Activated CD8-positive, alpha-beta memory T cell treated with anti-CD3 and anti-CD28 coated beads, Interleukin-2, amount 10 ng/mL, durations not matched to agents 7 days and 5 days (primary cell): ENCODE data around the gene EPN1. TPM values are rescaled to one million over a fixed set of nuclear protein-coding genes. Genes with fewer than 3 reads are reported as not detected.
A peak's percentile ranks its signal among the peaks of the same experiment; 100 is the strongest.

Experiments
- ATAC-seq: fragments of 150-1000 bp; cut with Tn5 transposase; one replicate; pipeline ENCODE4 v1.10.0; 2021; ENCODE audit warnings: moderate library complexity
- CTCF ChIA-PET: fragments of 350-600 bp; sonication (Branson Sonifier 250); formaldehyde crosslinking; loops from one replicate; lab custom pipeline; 2021; ENCODE audit warnings: antibody characterized with exemption; lab: Charles Lee
- DNase-seq: peaks from one replicate; pipeline ENCODE4 v3.0.0-alpha.2; 2020
- H3K27ac Mint-ChIP-seq: one replicate; pipeline ENCODE4 v1.8.0; 2021; ENCODE audit warnings: mild to moderate bottlenecking, mixed read lengths
- H3K27me3 Mint-ChIP-seq: one replicate; pipeline ENCODE4 v1.8.0; 2021; ENCODE audit warnings: mixed read lengths
- H3K36me3 Mint-ChIP-seq: one replicate; pipeline ENCODE4 v1.8.0; 2021; ENCODE audit warnings: mild to moderate bottlenecking, mixed read lengths
- H3K4me1 Mint-ChIP-seq: one replicate; pipeline ENCODE4 v1.8.0; 2021; ENCODE audit warnings: mixed read lengths
- H3K4me3 Mint-ChIP-seq: one replicate; pipeline ENCODE4 v1.8.0; 2021; ENCODE audit warnings: mild to moderate bottlenecking, moderate library complexity, mixed read lengths
- H3K9me3 Mint-ChIP-seq: one replicate; pipeline ENCODE4 v1.8.0; 2022; ENCODE audit warnings: low read depth, mixed read lengths
- total RNA-seq, 2 experiments: library from RNA; stranded (reverse); gene quantifications; one replicate each; pipeline ENCODE4 v1.2.3, GENCODE V29; 2021

The EPN1 gene
- total RNA-seq, result 10 to 100 TPM; 55.7 to 63.7 TPM

- Mint-ChIP-seq H3K9me3 (no peaks in the 10 kb centered on the region), H3K27ac (peak within 1 kb of the TSS; percentile 90), H3K27me3 (no peaks in the 10 kb centered on the region), H3K4me3 (peak within 1 kb of the TSS; percentile 95), H3K36me3 (peaks cover 34% of the 10 kb centered on the region), H3K4me1 (peaks cover 67% of the 10 kb centered on the region)
- CTCF ChIA-PET, result interaction anchor here (0.7 to 2.0 kb wide), 2 partner anchors 22 to 43 kb away, joined by 4 to 6 read pairs; no protein-coding TSS in a partner anchor
- ATAC-seq (peak; percentile 94), DNase-seq (peak; percentile 99)
Measured at GRCh38 chr19:55674841-55675660, at the start of gene EPN1. TSS of gene EPN1 (plus strand) at chr19:55675226. CDS start at chr19:55678628, 3,402 bp downstream.

GRCh38 chr19:55626350-55626749 lies 48.7 kb upstream of the EPN1 start:
- Mint-ChIP-seq H3K4me1 (peaks cover 40% of the 10 kb centered on the region), H3K9me3 (no peaks in the 10 kb centered on the region), H3K27ac (peak overlapping the region; percentile 84), H3K27me3 (peaks cover 10% of the 10 kb centered on the region), H3K36me3 (peaks cover 3% of the 10 kb centered on the region), H3K4me3 (peak overlapping the region; percentile 51)
- ATAC-seq (peak; percentile 59), DNase-seq (peak; percentile 89)
- CTCF ChIA-PET, result interaction anchor here (0.7 to 5.6 kb wide), 19 partner anchors 8 to 372 kb away, joined by 3 to 44 read pairs (median 4); partner anchors contain the start of genes FIZ1, HSPBP1, ISOC2 and NAT14

GRCh38 chr19:55632463-55632834 lies 42.6 kb upstream of the EPN1 start:
- CTCF ChIA-PET, result interaction anchor here (0.6 to 10.5 kb wide), 39 partner anchors 8 to 539 kb away, joined by 3 to 104 read pairs (median 6); partner anchors contain the start of genes CCDC106, FIZ1, ISOC2 and NAT14
- Mint-ChIP-seq H3K9me3 (no peaks in the 10 kb centered on the region), H3K36me3 (peaks cover 3% of the 10 kb centered on the region), H3K27ac (peak overlapping the region; percentile 38), H3K4me3 (no peak overlapping the region), H3K4me1 (peaks cover 46% of the 10 kb centered on the region), H3K27me3 (peaks cover 4% of the 10 kb centered on the region)
- peak; percentile 95 for DNase-seq
- peak; percentile 43 for ATAC-seq

- Mint-ChIP-seq H3K27ac (peak overlapping the region; percentile 100), H3K36me3 (peaks cover 10% of the 10 kb centered on the region), H3K4me3 (no peak overlapping the region), H3K4me1 (peaks cover 52% of the 10 kb centered on the region), H3K9me3 (no peaks in the 10 kb centered on the region), H3K27me3 (no peaks in the 10 kb centered on the region)
- ATAC-seq (no peak), DNase-seq (no peak)
- CTCF ChIA-PET, result interaction anchor here (0.6 to 10.5 kb wide), 19 partner anchors 9 to 1765 kb away, joined by 3 to 104 read pairs (median 18); partner anchors contain the start of genes CCDC106, FIZ1, ISOC2 and U2AF2
Measured at GRCh38 chr19:55633861-55634260, 41.2 kb upstream of the EPN1 start.

GRCh38 chr19:55635334-55635717 lies 39.7 kb upstream of the EPN1 start:
- H3K4me3 Mint-ChIP-seq, result peak overlapping the region; percentile 98
- no peak for ATAC-seq
- CTCF ChIA-PET, result interaction anchor here (1.0 to 10.5 kb wide), 7 partner anchors 9 to 123 kb away, joined by 4 to 104 read pairs (median 31); partner anchors contain the start of genes CCDC106, FIZ1, U2AF2 and ZNF524
- no peak for DNase-seq
- no peaks in the 10 kb centered on the region for H3K27me3 Mint-ChIP-seq
- peaks cover 64% of the 10 kb centered on the region for H3K4me1 Mint-ChIP-seq
- H3K9me3 Mint-ChIP-seq, result no peaks in the 10 kb centered on the region
- H3K36me3 Mint-ChIP-seq, result peaks cover 12% of the 10 kb centered on the region
- H3K27ac Mint-ChIP-seq, result peak overlapping the region; percentile 100

- peaks cover 12% of the 10 kb centered on the region for H3K36me3 Mint-ChIP-seq
- H3K4me3 Mint-ChIP-seq, result peak overlapping the region; percentile 98
- H3K4me1 Mint-ChIP-seq, result peaks cover 67% of the 10 kb centered on the region
- no peaks in the 10 kb centered on the region for H3K27me3 Mint-ChIP-seq
- no peaks in the 10 kb centered on the region for H3K9me3 Mint-ChIP-seq
- peak overlapping the region; percentile 100 for H3K27ac Mint-ChIP-seq
- ATAC-seq, result no peak
- no peak for DNase-seq
- CTCF ChIA-PET, result interaction anchor here (1.0 to 10.5 kb wide), 6 partner anchors 11 to 132 kb away, joined by 4 to 104 read pairs (median 7); partner anchors contain the start of genes CCDC106, U2AF2 and ZNF784
Measured at GRCh38 chr19:55635856-55636440, 39.1 kb upstream of the EPN1 start.

GRCh38 chr19:55636723-55637122 lies 38.3 kb upstream of the EPN1 start:
- no peak for ATAC-seq
- CTCF ChIA-PET, result interaction anchor here (1.0 to 10.5 kb wide), 7 partner anchors 10 to 133 kb away, joined by 4 to 104 read pairs (median 7); partner anchors contain the start of genes CCDC106, U2AF2 and ZNF784
- H3K4me3 Mint-ChIP-seq, result no peak overlapping the region
- H3K36me3 Mint-ChIP-seq, result peaks cover 12% of the 10 kb centered on the region
- no peaks in the 10 kb centered on the region for H3K27me3 Mint-ChIP-seq
- H3K4me1 Mint-ChIP-seq, result peaks cover 65% of the 10 kb centered on the region
- DNase-seq, result no peak
- H3K9me3 Mint-ChIP-seq, result no peaks in the 10 kb centered on the region
- H3K27ac Mint-ChIP-seq, result peak overlapping the region; percentile 100

GRCh38 chr19:55637534-55637933 lies 37.5 kb upstream of the EPN1 start:
- DNase-seq, result no peak

GRCh38 chr19:55638864-55639359 lies 36.1 kb upstream of the EPN1 start:
- DNase-seq (peak; percentile 84), ATAC-seq (peak; percentile 18)
- Mint-ChIP-seq H3K4me1 (peaks cover 61% of the 10 kb centered on the region), H3K27me3 (no peaks in the 10 kb centered on the region), H3K9me3 (no peaks in the 10 kb centered on the region), H3K27ac (peak overlapping the region; percentile 74), H3K4me3 (peak overlapping the region; percentile 28), H3K36me3 (peaks cover 12% of the 10 kb centered on the region)
- CTCF ChIA-PET, result interaction anchor here (0.7 to 10.5 kb wide), 11 partner anchors 10 to 337 kb away, joined by 3 to 104 read pairs (median 4); partner anchors contain the start of genes U2AF2, ZNF628 and ZNF784

More at GRCh38 chr19:55637534-55637933, 37.5 kb upstream of the EPN1 start:
- no peak for ATAC-seq
- peaks cover 12% of the 10 kb centered on the region for H3K36me3 Mint-ChIP-seq
- peak overlapping the region; percentile 1 for H3K27ac Mint-ChIP-seq
- no peak overlapping the region for H3K4me3 Mint-ChIP-seq
- H3K9me3 Mint-ChIP-seq, result no peaks in the 10 kb centered on the region
- H3K27me3 Mint-ChIP-seq, result no peaks in the 10 kb centered on the region
- H3K4me1 Mint-ChIP-seq, result peaks cover 62% of the 10 kb centered on the region
- CTCF ChIA-PET, result interaction anchor here (1.2 to 10.5 kb wide), 9 partner anchors 10 to 170 kb away, joined by 3 to 104 read pairs (median 6); partner anchors contain the start of genes CCDC106, U2AF2 and ZNF784

- CTCF ChIA-PET, result interaction anchor here (1.0 to 10.5 kb wide), 7 partner anchors 9 to 136 kb away, joined by 4 to 104 read pairs (median 5); partner anchors contain the start of genes U2AF2, ZNF784 and ZNF865
- Mint-ChIP-seq H3K27me3 (no peaks in the 10 kb centered on the region), H3K36me3 (peaks cover 10% of the 10 kb centered on the region), H3K4me1 (peaks cover 64% of the 10 kb centered on the region), H3K4me3 (peak overlapping the region; percentile 68), H3K9me3 (no peaks in the 10 kb centered on the region), H3K27ac (peak overlapping the region; percentile 85)
- peak; percentile 74 for DNase-seq
- ATAC-seq, result no peak
Measured at GRCh38 chr19:55640043-55640576, 34.9 kb upstream of the EPN1 start.

GRCh38 chr19:55640577-55641425 lies 34.2 kb upstream of the EPN1 start, which contains the start of gene ZNF580:
TSS of gene ZNF580 (plus strand) at chr19:55641002. CDS start at chr19:55642509, 1,507 bp downstream.
- peaks cover 16% of the 10 kb centered on the region for H3K36me3 Mint-ChIP-seq
- no peaks in the 10 kb centered on the region for H3K9me3 Mint-ChIP-seq
- DNase-seq (peak; percentile 69), ATAC-seq (peak; percentile 45)
- CTCF ChIA-PET, result interaction anchor here (1.0 to 10.5 kb wide), 5 partner anchors 8 to 137 kb away, joined by 4 to 104 read pairs (median 5); partner anchors contain the start of genes U2AF2 and ZNF865
- no peaks in the 10 kb centered on the region for H3K27me3 Mint-ChIP-seq
- H3K27ac Mint-ChIP-seq, result peak within 1 kb of the TSS; percentile 92
- peak within 1 kb of the TSS; percentile 87 for H3K4me3 Mint-ChIP-seq
- peaks cover 65% of the 10 kb centered on the region for H3K4me1 Mint-ChIP-seq
